SK-N-SH (cell line): ENCODE measurements around the gene PTAR1. TPM values are rescaled to one million over a fixed set of nuclear protein-coding genes. Genes with fewer than 3 reads are reported as not detected.

Source experiments
- CTCF ChIA-PET: fragments of 300-600, 350-600 bp; formaldehyde crosslinking; extraction: SDS; loops from one replicate; lab custom pipeline; 2021; lab: Yijun Ruan, JAX
- POLR2A ChIA-PET: fragments of 350-600 bp; sonication (Branson Sonifier 250); formaldehyde crosslinking; extraction: SDS; loops from one replicate; lab custom pipeline; 2020; ENCODE audit warnings: antibody characterized with exemption, inconsistent platforms; lab: Yijun Ruan, JAX
- DNase-seq: peaks from one replicate; pipeline ENCODE4 v3.0.0; 2012
- H2AFZ ChIP-seq: fragments of 200-600 bp; sonication (generic); 2 replicates; pipeline ENCODE4 v1.8.1; 2016; ENCODE audit warnings: antibody characterized with exemption, mild to moderate bottlenecking, low read depth
- H3F3A ChIP-seq: fragments of 200-600 bp; sonication (generic); replicated peaks from 2 replicates; pipeline ENCODE3; 2016; ENCODE audit warnings: antibody characterized with exemption, mild to moderate bottlenecking; ENCODE audit not compliant: insufficient read depth
- H3K27ac ChIP-seq, 2 experiments: fragments of 200-500 bp in 1 of 2; fragments of 200-600 bp in 1 of 2; sonication (Bioruptor generic) in 1 of 2; sonication (generic), shearing (Covaris generic) in 1 of 2; 2 replicates each; pipeline versions ENCODE4 v1.5.1 to v1.6.1; 2014 to 2016; ENCODE audit warnings: low read depth in 2 of 2, inconsistent platforms in 1 of 2, low read length in 1 of 2, mild to moderate bottlenecking in 1 of 2, mixed read lengths in 1 of 2
- H3K27me3 ChIP-seq: fragments of 200-600 bp; sonication (generic), shearing (Covaris generic); 2 replicates; pipeline ENCODE4 v1.6.1; 2016; ENCODE audit warnings: mixed run types; ENCODE audit not compliant: insufficient read depth
- H3K36me3 ChIP-seq, 2 experiments: fragments of 200-500 bp in 1 of 2; fragments of 200-600 bp in 1 of 2; sonication (Bioruptor generic) in 1 of 2; sonication (generic) in 1 of 2; replicated peaks in 1 of 2; 2 replicates each; pipeline versions ENCODE3 to v1.5.1; 2014 to 2016; ENCODE audit warnings: low read length in 1 of 2, mild to moderate bottlenecking in 1 of 2; ENCODE audit not compliant: insufficient read depth in 2 of 2, control insufficient read depth in 1 of 2
- H3K4me1 ChIP-seq, 2 experiments: fragments of 200-500 bp in 1 of 2; fragments of 200-600 bp in 1 of 2; sonication (Bioruptor generic) in 1 of 2; sonication (generic), shearing (Covaris generic) in 1 of 2; 2 replicates each; pipeline versions ENCODE4 v1.5.1 to v1.6.1; 2014 to 2016; ENCODE audit warnings: low read depth in 1 of 2, low read length in 1 of 2, mixed run types in 1 of 2; ENCODE audit not compliant: insufficient read depth in 2 of 2, control insufficient read depth in 1 of 2
- H3K4me2 ChIP-seq: fragments of 200-600 bp; sonication (generic), shearing (Covaris generic); 2 replicates; pipeline ENCODE4 v1.6.1; 2017; ENCODE audit warnings: mixed run types
- H3K4me3 ChIP-seq, 2 experiments: fragments of 200-500 bp in 1 of 2; fragments of 200-600 bp in 1 of 2; sonication (Bioruptor generic) in 1 of 2; sonication (generic), shearing (Covaris generic) in 1 of 2; 2 replicates each; pipeline versions ENCODE4 v1.5.1 to v1.8.1; 2014 to 2016; ENCODE audit warnings: low read depth in 2 of 2, inconsistent platforms in 1 of 2, low read length in 1 of 2, mild to moderate bottlenecking in 1 of 2, mixed read lengths in 1 of 2, moderate library complexity in 1 of 2
- H3K79me2 ChIP-seq: fragments of 200-600 bp; sonication (generic); 2 replicates; pipeline ENCODE4 v1.8.1; 2017; ENCODE audit warnings: mild to moderate bottlenecking; ENCODE audit not compliant: insufficient read depth
- H3K9ac ChIP-seq: fragments of 200-600 bp; sonication (generic); 2 replicates; pipeline ENCODE4 v1.6.1; 2017; ENCODE audit warnings: mixed run types
- H3K9me2 ChIP-seq: fragments of 200-600 bp; sonication (generic); 2 replicates; pipeline ENCODE4 v1.6.1; 2017; ENCODE audit warnings: mixed run types
- H3K9me3 ChIP-seq: fragments of 200-600 bp; sonication (generic); 2 replicates; pipeline ENCODE4 v1.6.1; 2017; ENCODE audit warnings: mixed run types, mild to moderate bottlenecking, moderate library complexity
- H4K20me1 ChIP-seq: fragments of 200-600 bp; sonication (generic); 2 replicates; pipeline ENCODE4 v1.6.1; 2017; ENCODE audit warnings: mild to moderate bottlenecking, mixed run types; ENCODE audit not compliant: insufficient read depth
- MEF2A ChIP-seq: IDR thresholded peaks from 2 replicates; pipeline ENCODE4 v1.4.0; 2012; ENCODE audit warnings: low read depth, borderline replicate concordance
- NFIC ChIP-seq: IDR thresholded peaks from 2 replicates; pipeline ENCODE4 v1.4.0; 2012; ENCODE audit warnings: borderline replicate concordance
- NRF1 ChIP-seq: IDR thresholded peaks from 2 replicates; pipeline ENCODE4 v1.6.1; 2012; ENCODE audit warnings: low read depth, mild to moderate bottlenecking, low read length
- POLR2AphosphoS5 ChIP-seq: IDR thresholded peaks from 2 replicates; pipeline ENCODE4 v1.6.1; 2012; ENCODE audit warnings: low read depth, low read length
- RAD21 ChIP-seq: IDR thresholded peaks from 2 replicates; pipeline ENCODE4 v1.6.1; 2012; ENCODE audit warnings: mild to moderate bottlenecking, low read length
- RXRA ChIP-seq: IDR thresholded peaks from 2 replicates; pipeline ENCODE4 v1.4.0; 2012; ENCODE audit warnings: low read depth, mild to moderate bottlenecking, borderline replicate concordance
- SIN3A ChIP-seq: IDR thresholded peaks from 2 replicates; pipeline ENCODE4 v1.6.1; 2012; ENCODE audit warnings: low read depth, mild to moderate bottlenecking, low read length, moderate library complexity, borderline replicate concordance
- TEAD4 ChIP-seq: IDR thresholded peaks from 2 replicates; pipeline ENCODE4 v1.4.0; 2012; ENCODE audit warnings: mild to moderate bottlenecking, borderline replicate concordance; ENCODE audit not compliant: insufficient read depth
- WGBS: methylation state at CpG from one replicate; pipeline ENCODE4 v1.1.6; 2017; ENCODE audit warnings: low lambda C conversion rate; 5-methylcytosine and 5-hydroxymethylcytosine counted together
- polyA plus RNA-seq, 3 experiments: library from polyadenylated mRNA; depleted of rRNA; stranded (reverse); fragments of >200 nt; gene quantifications; 2 replicates each; pipeline ENCODE4 v1.2.3, GENCODE V29; 2012
- TF ChIP-seq, protein P1 (sequence below): IDR thresholded peaks from 2 replicates; pipeline ENCODE4 v1.4.0; 2012; ENCODE audit warnings: low read depth, borderline replicate concordance
- TF ChIP-seq, protein P2 (sequence below): IDR thresholded peaks from 2 replicates; pipeline ENCODE4 v1.4.0; 2012; ENCODE audit warnings: low read depth

PTAR1 gene
- polyA plus RNA-seq, 1 of the 3 experiments (the other 2 are of a cell fraction), result 4.7 TPM

DNA sequence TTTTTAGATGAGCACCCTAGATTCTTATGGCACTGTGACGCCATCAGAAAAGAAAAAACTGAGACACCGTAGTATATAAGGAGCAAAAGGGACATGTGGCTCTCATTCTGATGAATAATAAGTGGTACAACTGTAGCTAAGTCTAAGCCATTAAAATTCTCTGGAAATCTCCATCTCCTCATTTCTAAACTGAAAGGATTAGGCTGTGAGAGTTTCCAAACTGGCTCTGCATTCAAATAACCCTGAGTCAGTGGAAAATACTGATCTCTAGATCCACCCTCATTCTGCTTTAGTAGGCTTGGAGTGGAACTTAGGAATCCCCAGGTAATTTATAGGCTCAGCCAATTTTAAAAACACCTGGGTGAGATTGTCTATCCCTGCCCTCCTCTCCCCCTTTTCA is 28.5 kb downstream of the PTAR1 start:
- WGBS, result 100% methylated on average over 2 of the region's 2 CpGs
- Histone ChIP-seq H3K27ac (no peak overlapping the region), H3K4me1 (no peaks in the 10 kb centered on the region), H3K9me3 (no peaks in the 10 kb centered on the region), H3K79me2 (peaks cover 7% of the 10 kb centered on the region), H3K9me2 (no peaks in the 10 kb centered on the region), H3K27me3 (no peaks in the 10 kb centered on the region), H3K4me2 (no peak overlapping the region), H3K4me3 (no peak overlapping the region), H3K36me3 (peaks cover 80 to 82% of the 10 kb centered on the region in 2 experiments), H2AFZ (no peak overlapping the region), H3K9ac (no peak overlapping the region), H4K20me1 (no peaks in the 10 kb centered on the region), H3F3A (peaks cover 3% of the 10 kb centered on the region)
- ChIA-PET POLR2A (no interaction called here), CTCF (interaction anchor here (0.8 kb wide), 1 partner anchor 8 kb away, joined by 3 read pairs; no protein-coding TSS in a partner anchor)
- no peak for DNase-seq
- TF ChIP-seq, protein P1, sequence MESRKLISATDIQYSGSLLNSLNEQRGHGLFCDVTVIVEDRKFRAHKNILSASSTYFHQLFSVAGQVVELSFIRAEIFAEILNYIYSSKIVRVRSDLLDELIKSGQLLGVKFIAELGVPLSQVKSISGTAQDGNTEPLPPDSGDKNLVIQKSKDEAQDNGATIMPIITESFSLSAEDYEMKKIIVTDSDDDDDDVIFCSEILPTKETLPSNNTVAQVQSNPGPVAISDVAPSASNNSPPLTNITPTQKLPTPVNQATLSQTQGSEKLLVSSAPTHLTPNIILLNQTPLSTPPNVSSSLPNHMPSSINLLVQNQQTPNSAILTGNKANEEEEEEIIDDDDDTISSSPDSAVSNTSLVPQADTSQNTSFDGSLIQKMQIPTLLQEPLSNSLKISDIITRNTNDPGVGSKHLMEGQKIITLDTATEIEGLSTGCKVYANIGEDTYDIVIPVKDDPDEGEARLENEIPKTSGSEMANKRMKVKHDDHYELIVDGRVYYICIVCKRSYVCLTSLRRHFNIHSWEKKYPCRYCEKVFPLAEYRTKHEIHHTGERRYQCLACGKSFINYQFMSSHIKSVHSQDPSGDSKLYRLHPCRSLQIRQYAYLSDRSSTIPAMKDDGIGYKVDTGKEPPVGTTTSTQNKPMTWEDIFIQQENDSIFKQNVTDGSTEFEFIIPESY, result no peak

DNA sequence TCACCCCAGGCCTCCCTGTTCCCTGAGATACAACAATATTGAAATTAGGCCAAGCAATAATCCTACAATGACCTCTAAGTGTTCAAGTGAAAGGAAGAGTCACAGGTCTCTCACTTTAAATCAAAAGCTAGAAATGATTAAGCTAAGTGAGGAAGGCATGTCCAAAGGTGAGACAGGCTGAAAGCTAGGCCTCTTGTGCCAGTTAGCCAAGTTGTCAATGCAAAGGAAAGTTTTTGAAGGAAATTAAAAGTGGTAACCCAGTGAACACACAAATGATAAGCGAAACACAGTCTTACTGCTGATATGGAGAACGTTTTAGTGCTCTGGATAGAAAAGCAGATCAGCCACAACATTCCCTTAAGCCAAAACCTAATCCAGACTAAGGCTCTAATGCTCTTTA is 39.8 kb downstream of the PTAR1 start:
- Histone ChIP-seq H3K4me3 (no peak overlapping the region), H3K9me2 (no peaks in the 10 kb centered on the region), H3K9me3 (no peaks in the 10 kb centered on the region), H3F3A (no peaks in the 10 kb centered on the region), H3K9ac (no peak overlapping the region), H3K27ac (no peak overlapping the region), H3K36me3 (peaks cover 68 to 85% of the 10 kb centered on the region in 2 experiments), H3K79me2 (no peaks in the 10 kb centered on the region), H4K20me1 (no peaks in the 10 kb centered on the region), H3K27me3 (no peaks in the 10 kb centered on the region), H3K4me2 (no peak overlapping the region), H3K4me1 (no peaks in the 10 kb centered on the region), H2AFZ (no peak overlapping the region)
- no peak for DNase-seq
- WGBS, result 98% methylated on average over 2 of the region's 2 CpGs
- TF ChIP-seq RXRA (no peak), MEF2A (no peak)
- ChIA-PET CTCF (no interaction called here), POLR2A (no interaction called here)

DNA sequence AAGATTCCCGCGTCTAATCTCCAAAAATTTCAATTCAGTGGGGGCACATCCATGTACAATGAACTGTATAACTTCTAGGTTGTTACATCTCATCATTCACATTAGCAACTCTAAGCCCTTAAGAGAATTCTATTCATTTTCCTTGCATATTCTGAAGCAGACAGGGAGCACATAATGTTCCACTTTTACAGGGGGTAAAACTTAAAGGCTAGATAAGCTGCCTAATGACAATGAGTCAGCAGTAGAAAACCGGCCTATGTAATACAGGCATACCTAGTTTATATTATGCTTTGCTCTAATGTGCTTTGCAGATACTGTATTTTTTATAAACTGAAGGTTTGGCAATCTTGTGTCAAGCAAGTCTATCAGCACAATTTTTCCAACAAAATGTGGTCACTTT is 40.4 kb downstream of the PTAR1 start:
- Histone ChIP-seq H4K20me1 (no peaks in the 10 kb centered on the region), H3K9me3 (no peaks in the 10 kb centered on the region), H3K4me1 (no peaks in the 10 kb centered on the region), H3K27me3 (no peaks in the 10 kb centered on the region), H3K4me3 (no peak overlapping the region), H3K9me2 (no peaks in the 10 kb centered on the region), H3K27ac (no peak overlapping the region), H3K9ac (no peak overlapping the region), H3K4me2 (no peak overlapping the region), H3K36me3 (peaks cover 64 to 84% of the 10 kb centered on the region in 2 experiments), H3F3A (no peaks in the 10 kb centered on the region), H3K79me2 (no peaks in the 10 kb centered on the region), H2AFZ (no peak overlapping the region)
- POLR2A ChIA-PET, result no interaction called here
- TF ChIP-seq SIN3A (no peak), MEF2A (no peak), POLR2AphosphoS5 (no peak), RAD21 (no peak), TEAD4 (no peak), NFIC (no peak), NRF1 (no peak)
- TF ChIP-seq, protein P2, sequence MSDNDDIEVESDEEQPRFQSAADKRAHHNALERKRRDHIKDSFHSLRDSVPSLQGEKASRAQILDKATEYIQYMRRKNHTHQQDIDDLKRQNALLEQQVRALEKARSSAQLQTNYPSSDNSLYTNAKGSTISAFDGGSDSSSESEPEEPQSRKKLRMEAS, result no peak
- no peak for DNase-seq
- WGBS, result 92% methylated on average over 3 of the region's 3 CpGs
- CTCF ChIA-PET, result no interaction called here
